Measurements from ENCODE around the gene NAT8.
A peak's percentile ranks its signal among the peaks of the same experiment; 100 is the strongest.
"Not testable (repeated sequence)": the region's sequence is repeated elsewhere in the genome, so short reads cannot be mapped to it uniquely, and the experiment has no call there.

- TF ChIP-seq, protein P1, sequence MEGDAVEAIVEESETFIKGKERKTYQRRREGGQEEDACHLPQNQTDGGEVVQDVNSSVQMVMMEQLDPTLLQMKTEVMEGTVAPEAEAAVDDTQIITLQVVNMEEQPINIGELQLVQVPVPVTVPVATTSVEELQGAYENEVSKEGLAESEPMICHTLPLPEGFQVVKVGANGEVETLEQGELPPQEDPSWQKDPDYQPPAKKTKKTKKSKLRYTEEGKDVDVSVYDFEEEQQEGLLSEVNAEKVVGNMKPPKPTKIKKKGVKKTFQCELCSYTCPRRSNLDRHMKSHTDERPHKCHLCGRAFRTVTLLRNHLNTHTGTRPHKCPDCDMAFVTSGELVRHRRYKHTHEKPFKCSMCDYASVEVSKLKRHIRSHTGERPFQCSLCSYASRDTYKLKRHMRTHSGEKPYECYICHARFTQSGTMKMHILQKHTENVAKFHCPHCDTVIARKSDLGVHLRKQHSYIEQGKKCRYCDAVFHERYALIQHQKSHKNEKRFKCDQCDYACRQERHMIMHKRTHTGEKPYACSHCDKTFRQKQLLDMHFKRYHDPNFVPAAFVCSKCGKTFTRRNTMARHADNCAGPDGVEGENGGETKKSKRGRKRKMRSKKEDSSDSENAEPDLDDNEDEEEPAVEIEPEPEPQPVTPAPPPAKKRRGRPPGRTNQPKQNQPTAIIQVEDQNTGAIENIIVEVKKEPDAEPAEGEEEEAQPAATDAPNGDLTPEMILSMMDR (IDR thresholded peaks at IDR 0.05; ENCODE audit: low read depth, low read length), result peak; percentile 56
- not testable (repeated sequence) for TF ChIP-seq EZH2phosphoT487 (IDR thresholded peaks at IDR 0.05; ENCODE audit: low read depth)
Measured at GRCh38 chr2:73630662-73631266, 11.5 kb downstream of the NAT8 start.
